DOHH2 (cell line): ENCODE measurements around the gene STK11.

Source experiments
- CTCF ChIP-seq: fragments of 200-600 bp; sonication (generic); IDR thresholded peaks from one replicate; pipeline ENCODE4 v1.5.1; 2014; ENCODE audit warnings: antibody characterized with exemption, mild to moderate bottlenecking, low read depth, low read length; ENCODE audit not compliant: poor library complexity, severe bottlenecking
- EZH2phosphoT487 ChIP-seq: fragments of 200-600 bp; sonication (generic); IDR thresholded peaks from 2 replicates; pipeline ENCODE4 v1.6.1; 2017; ENCODE audit warnings: borderline replicate concordance, mild to moderate bottlenecking, antibody characterized with exemption, low read length, moderate library complexity, mixed read lengths

GRCh38 chr19:1270213-1270853 lies 64.8 kb downstream of the STK11 start:
- TF ChIP-seq CTCF (no peak), EZH2phosphoT487 (no peak)
